HG02885 (cell line): Measurements from ENCODE around the gene SNX27.
"Not testable (repeated sequence)": the region's sequence is repeated elsewhere in the genome, so short reads cannot be mapped to it uniquely, and the experiment has no call there.

Source experiments
- ATAC-seq: cut with Tn5 transposase; IDR thresholded peaks from one replicate; pipeline ENCODE4 v1.9.1; 2021; ENCODE audit warnings: mild to moderate bottlenecking; ENCODE audit not compliant: unreplicated experiment, poor library complexity

Gene SNX27

GRCh38 chr1:151635479-151636072 lies 23.7 kb downstream of the SNX27 start:
- no peak for ATAC-seq

- ATAC-seq, result no peak
Observed at GRCh38 chr1:151638074-151638775, 26.4 kb downstream of the SNX27 start.

GRCh38 chr1:151638812-151639211 lies 27.0 kb downstream of the SNX27 start:
- no peak for ATAC-seq

GRCh38 chr1:151639466-151639865 lies 27.6 kb downstream of the SNX27 start:
- ATAC-seq, result no peak

GRCh38 chr1:151641229-151641628 lies 29.4 kb downstream of the SNX27 start:
- ATAC-seq, result no peak

GRCh38 chr1:151643085-151643484 lies 31.2 kb downstream of the SNX27 start:
- not testable (repeated sequence) for ATAC-seq

- no peak for ATAC-seq
Observed at GRCh38 chr1:151644001-151644400, 32.2 kb downstream of the SNX27 start.

- ATAC-seq, result no peak
Observed at GRCh38 chr1:151653397-151653796, 41.5 kb downstream of the SNX27 start.

- ATAC-seq, result no peak
Observed at GRCh38 chr1:151655371-151655770, 43.5 kb downstream of the SNX27 start.

- ATAC-seq, result no peak
Observed at GRCh38 chr1:151661751-151662150, 49.9 kb downstream of the SNX27 start.

- ATAC-seq, result no peak
Observed at GRCh38 chr1:151668090-151668489, 56.2 kb downstream of the SNX27 start.

- ATAC-seq, result not testable (repeated sequence)
Observed at GRCh38 chr1:151670036-151670675, 58.3 kb downstream of the SNX27 start.

GRCh38 chr1:151673407-151673806 lies 61.6 kb downstream of the SNX27 start:
- ATAC-seq, result no peak

GRCh38 chr1:151680391-151680790 lies 68.5 kb downstream of the SNX27 start:
- no peak for ATAC-seq

- no peak for ATAC-seq
Observed at GRCh38 chr1:151680826-151681225, 69.0 kb downstream of the SNX27 start.

- no peak for ATAC-seq
Observed at GRCh38 chr1:151681923-151682322, 70.1 kb downstream of the SNX27 start.

- ATAC-seq, result not testable (repeated sequence)
Observed at GRCh38 chr1:151682901-151683300, 71.1 kb downstream of the SNX27 start.

- no peak for ATAC-seq
Observed at GRCh38 chr1:151684128-151684527, 72.3 kb downstream of the SNX27 start.

- no peak for ATAC-seq
Observed at GRCh38 chr1:151686561-151686960, 74.7 kb downstream of the SNX27 start.

GRCh38 chr1:151689494-151689893 lies 77.6 kb downstream of the SNX27 start:
- no peak for ATAC-seq

GRCh38 chr1:151692226-151692625 lies 80.4 kb downstream of the SNX27 start:
- no peak for ATAC-seq
